ENCODE data around the gene MRS2. TPM values are rescaled to one million over a fixed set of nuclear protein-coding genes. Genes with fewer than 3 reads are reported as not detected.

MRS2 gene
- polyA plus RNA-seq, 1 donor from 2014 or later: 47.9 TPM

DNA sequence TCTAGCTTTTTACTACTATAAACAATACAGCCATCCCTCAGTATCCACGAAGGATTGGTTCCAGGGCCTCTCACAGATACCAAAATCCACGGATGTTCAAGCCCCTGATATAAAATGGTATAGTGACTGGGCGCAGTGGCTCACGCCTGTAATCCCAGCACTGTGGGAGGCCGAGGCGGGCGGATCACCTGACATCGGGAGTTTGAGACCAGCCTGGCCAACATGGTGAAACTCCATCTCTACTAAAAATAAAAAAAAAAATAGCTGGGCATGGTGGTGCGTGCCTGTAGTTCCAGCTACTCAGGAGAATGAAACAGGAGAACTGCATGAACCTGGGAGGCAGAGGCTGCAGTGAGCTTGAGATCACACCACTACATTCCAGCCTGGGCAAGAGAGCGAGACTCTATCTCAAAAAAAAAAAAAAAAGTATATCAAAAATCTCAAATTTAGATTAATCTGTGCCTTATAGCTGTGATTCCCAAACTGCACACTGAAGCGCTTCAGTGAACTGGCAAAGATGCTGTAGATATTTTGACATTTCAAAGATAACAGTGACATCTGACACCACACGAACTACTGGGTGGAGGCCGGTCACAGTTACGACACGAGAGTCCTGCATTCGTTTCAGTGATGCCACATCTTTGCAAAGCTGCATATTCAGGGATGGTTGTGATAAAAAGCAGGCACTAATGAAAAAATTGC, 38.3 kb downstream of the MRS2 start:
- Histone ChIP-seq H3K9ac (ENCODE audit: low read length) (no peak overlapping the region), H4K20me1 (ENCODE audit: insufficient read depth) (no peaks in the 10 kb centered on the region), H3K4me3 (ENCODE audit: low read length) (no peak overlapping the region), H3K27me3 (ENCODE audit: insufficient read depth, low read depth, low read length) (no peaks in the 10 kb centered on the region), H2AFZ (ENCODE audit: low read depth, low read length) (no peak overlapping the region), H3K79me2 (replicated peaks; ENCODE audit: insufficient read depth, low read length) (no peaks in the 10 kb centered on the region), H3K27ac (ENCODE audit: low read length) (no peak overlapping the region), H3F3A (ENCODE audit: insufficient read depth, low read length, poor library complexity, severe bottlenecking) (no peaks in the 10 kb centered on the region), H3K36me3 (ENCODE audit: insufficient read depth, low read length) (no peaks in the 10 kb centered on the region), H3K9me3 (ENCODE audit: low read length) (no peaks in the 10 kb centered on the region), H3K4me2 (ENCODE audit: low read length) (no peak overlapping the region), H3K9me2 (ENCODE audit: insufficient read depth, low read length) (no peaks in the 10 kb centered on the region)
- TF ChIP-seq POLR2AphosphoS5 (IDR thresholded peaks at IDR 0.05): no peak
- TF ChIP-seq TAF1 (IDR thresholded peaks at IDR 0.05; ENCODE audit: low read depth): no peak
- no peak for TF ChIP-seq RAD21 (conservative IDR thresholded peaks at IDR 0.05)

GRCh38 chr6:24441599-24441904, 38.8 kb downstream of the MRS2 start:
- no peak overlapping the region for H3K4me2 ChIP-seq (ENCODE audit: low read length)
- H3K9me2 ChIP-seq (ENCODE audit: insufficient read depth, low read length): no peaks in the 10 kb centered on the region
- no peaks in the 10 kb centered on the region for H3K27me3 ChIP-seq (ENCODE audit: insufficient read depth, low read depth, low read length)
- H3K9ac ChIP-seq (ENCODE audit: low read length): no peak overlapping the region
- TF ChIP-seq POLR2AphosphoS5 (IDR thresholded peaks at IDR 0.05): no peak
- no peak for TF ChIP-seq TAF1 (IDR thresholded peaks at IDR 0.05; ENCODE audit: low read depth)
- no peak for TF ChIP-seq RAD21 (conservative IDR thresholded peaks at IDR 0.05)
- no peak for TF ChIP-seq SMC3 (conservative IDR thresholded peaks at IDR 0.05; ENCODE audit: poor library complexity)
- no peak for TF ChIP-seq EP300 (conservative IDR thresholded peaks at IDR 0.05; ENCODE audit: poor library complexity, severe bottlenecking)
- TF ChIP-seq EZH2 (IDR thresholded peaks at IDR 0.05; ENCODE audit: borderline replicate concordance, insufficient read depth, low read length, poor library complexity, severe bottlenecking): no peak
- TF ChIP-seq, protein P1, sequence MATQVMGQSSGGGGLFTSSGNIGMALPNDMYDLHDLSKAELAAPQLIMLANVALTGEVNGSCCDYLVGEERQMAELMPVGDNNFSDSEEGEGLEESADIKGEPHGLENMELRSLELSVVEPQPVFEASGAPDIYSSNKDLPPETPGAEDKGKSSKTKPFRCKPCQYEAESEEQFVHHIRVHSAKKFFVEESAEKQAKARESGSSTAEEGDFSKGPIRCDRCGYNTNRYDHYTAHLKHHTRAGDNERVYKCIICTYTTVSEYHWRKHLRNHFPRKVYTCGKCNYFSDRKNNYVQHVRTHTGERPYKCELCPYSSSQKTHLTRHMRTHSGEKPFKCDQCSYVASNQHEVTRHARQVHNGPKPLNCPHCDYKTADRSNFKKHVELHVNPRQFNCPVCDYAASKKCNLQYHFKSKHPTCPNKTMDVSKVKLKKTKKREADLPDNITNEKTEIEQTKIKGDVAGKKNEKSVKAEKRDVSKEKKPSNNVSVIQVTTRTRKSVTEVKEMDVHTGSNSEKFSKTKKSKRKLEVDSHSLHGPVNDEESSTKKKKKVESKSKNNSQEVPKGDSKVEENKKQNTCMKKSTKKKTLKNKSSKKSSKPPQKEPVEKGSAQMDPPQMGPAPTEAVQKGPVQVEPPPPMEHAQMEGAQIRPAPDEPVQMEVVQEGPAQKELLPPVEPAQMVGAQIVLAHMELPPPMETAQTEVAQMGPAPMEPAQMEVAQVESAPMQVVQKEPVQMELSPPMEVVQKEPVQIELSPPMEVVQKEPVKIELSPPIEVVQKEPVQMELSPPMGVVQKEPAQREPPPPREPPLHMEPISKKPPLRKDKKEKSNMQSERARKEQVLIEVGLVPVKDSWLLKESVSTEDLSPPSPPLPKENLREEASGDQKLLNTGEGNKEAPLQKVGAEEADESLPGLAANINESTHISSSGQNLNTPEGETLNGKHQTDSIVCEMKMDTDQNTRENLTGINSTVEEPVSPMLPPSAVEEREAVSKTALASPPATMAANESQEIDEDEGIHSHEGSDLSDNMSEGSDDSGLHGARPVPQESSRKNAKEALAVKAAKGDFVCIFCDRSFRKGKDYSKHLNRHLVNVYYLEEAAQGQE (IDR thresholded peaks at IDR 0.05; ENCODE audit: borderline replicate concordance): no peak
- TF ChIP-seq MXI1 (conservative IDR thresholded peaks at IDR 0.05; ENCODE audit: poor library complexity, severe bottlenecking): no peak
- TF ChIP-seq, protein P2, sequence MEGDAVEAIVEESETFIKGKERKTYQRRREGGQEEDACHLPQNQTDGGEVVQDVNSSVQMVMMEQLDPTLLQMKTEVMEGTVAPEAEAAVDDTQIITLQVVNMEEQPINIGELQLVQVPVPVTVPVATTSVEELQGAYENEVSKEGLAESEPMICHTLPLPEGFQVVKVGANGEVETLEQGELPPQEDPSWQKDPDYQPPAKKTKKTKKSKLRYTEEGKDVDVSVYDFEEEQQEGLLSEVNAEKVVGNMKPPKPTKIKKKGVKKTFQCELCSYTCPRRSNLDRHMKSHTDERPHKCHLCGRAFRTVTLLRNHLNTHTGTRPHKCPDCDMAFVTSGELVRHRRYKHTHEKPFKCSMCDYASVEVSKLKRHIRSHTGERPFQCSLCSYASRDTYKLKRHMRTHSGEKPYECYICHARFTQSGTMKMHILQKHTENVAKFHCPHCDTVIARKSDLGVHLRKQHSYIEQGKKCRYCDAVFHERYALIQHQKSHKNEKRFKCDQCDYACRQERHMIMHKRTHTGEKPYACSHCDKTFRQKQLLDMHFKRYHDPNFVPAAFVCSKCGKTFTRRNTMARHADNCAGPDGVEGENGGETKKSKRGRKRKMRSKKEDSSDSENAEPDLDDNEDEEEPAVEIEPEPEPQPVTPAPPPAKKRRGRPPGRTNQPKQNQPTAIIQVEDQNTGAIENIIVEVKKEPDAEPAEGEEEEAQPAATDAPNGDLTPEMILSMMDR (IDR thresholded peaks at IDR 0.05; ENCODE audit: poor library complexity, severe bottlenecking): no peak
- no peak overlapping the region for H3K27ac ChIP-seq (ENCODE audit: low read length)
- H2AFZ ChIP-seq (ENCODE audit: low read depth, low read length): no peak overlapping the region
- H4K20me1 ChIP-seq (ENCODE audit: insufficient read depth): no peaks in the 10 kb centered on the region
- H3K9me3 ChIP-seq (ENCODE audit: low read length): no peaks in the 10 kb centered on the region
- no peak overlapping the region for H3K4me3 ChIP-seq (ENCODE audit: low read length)
- no peaks in the 10 kb centered on the region for H3F3A ChIP-seq (ENCODE audit: insufficient read depth, low read length, poor library complexity, severe bottlenecking)
- no peaks in the 10 kb centered on the region for H3K79me2 ChIP-seq (replicated peaks; ENCODE audit: insufficient read depth, low read length)
- H3K36me3 ChIP-seq (ENCODE audit: insufficient read depth, low read length): no peaks in the 10 kb centered on the region
